Effector CD8-positive, alpha-beta T cell (primary cell): ENCODE data around the gene C1orf122.
"Not testable (repeated sequence)": the region's sequence is repeated elsewhere in the genome, so short reads cannot be mapped to it uniquely, and the experiment has no call there.

Experiments used
- DNase-seq: peaks from one replicate; lab custom pipeline; 2025; lab: John Stamatoyannopoulos, UW
- total RNA-seq, 4 experiments: gene quantifications; one replicate each; lab custom pipeline; 2026; lab: John Stamatoyannopoulos, UW

C1orf122 gene
- total RNA-seq: 11.6 to 25.4 (median 18.1) reads per million in 4 experiments

DNA sequence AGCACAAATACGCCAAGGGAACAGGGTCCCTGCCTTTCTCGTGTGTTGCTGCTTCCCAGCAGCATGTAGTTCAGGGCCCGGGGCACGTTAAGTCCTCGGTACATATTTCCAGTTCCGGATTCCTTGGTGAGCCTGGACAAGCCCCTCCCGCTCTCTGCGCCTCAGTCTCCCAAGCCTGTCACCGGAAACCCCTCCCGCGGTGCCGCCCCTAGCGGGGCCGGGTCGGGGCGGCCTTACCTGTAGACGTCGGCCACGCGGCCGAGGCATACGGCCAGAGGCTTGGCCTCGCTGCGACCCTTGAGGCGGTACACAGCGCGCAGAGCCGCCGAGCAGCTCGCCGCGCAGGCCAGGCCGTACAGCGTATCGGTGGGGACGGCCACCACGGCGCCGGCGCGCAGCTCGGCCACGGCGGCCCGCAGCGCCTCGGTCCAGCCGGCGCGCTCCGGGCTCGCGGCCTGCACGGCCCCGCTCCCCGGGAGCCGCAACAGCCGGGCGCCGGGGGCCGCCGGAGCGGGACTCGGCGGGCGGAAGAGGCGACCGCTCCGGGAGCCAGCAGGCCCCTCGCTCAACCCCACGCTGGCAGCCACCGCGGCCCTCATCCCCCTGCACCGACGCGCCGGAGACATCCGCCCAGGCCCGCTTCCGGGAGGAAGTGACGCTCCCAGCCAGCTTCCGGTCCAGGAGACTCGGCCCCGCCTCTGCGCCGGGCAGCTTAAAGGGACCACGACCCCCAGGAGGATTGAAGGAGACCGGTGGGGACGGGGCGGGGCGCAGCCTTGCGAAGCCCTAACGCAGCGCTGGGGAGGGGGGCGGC is at the start of gene C1orf122, which contains the start of gene YRDC:
Gene C1orf122, plus strand, starts transcription at position 236 of the 814 bp plus-strand sequence. CDS start 615 bp downstream, outside the sequence.
Gene YRDC, minus strand, starts transcription at position 654 of the 814 bp plus-strand sequence. Its CDS starts 28 bp downstream, at position 626.
- DNase-seq: peak; percentile 82

DNA sequence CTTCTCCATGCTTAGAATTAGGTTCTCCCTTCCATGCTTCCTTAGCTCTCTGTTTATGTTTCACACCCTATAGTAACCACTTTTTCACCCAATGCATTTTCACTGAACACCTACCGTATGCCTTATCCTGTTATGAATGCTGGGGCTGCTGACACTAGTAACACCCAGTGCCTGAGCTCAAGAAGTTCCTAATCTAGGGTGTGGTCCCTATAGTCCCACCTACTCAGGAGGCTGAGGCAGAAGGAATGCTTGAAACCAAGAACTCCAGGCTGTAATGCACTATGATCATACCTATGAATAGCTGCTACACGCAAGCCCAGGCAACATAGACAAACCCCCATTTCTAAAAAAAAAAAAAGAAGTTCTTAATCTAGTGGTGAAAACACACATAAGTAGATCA is 48.1 kb upstream of the C1orf122 start:
- no peak for DNase-seq

DNA sequence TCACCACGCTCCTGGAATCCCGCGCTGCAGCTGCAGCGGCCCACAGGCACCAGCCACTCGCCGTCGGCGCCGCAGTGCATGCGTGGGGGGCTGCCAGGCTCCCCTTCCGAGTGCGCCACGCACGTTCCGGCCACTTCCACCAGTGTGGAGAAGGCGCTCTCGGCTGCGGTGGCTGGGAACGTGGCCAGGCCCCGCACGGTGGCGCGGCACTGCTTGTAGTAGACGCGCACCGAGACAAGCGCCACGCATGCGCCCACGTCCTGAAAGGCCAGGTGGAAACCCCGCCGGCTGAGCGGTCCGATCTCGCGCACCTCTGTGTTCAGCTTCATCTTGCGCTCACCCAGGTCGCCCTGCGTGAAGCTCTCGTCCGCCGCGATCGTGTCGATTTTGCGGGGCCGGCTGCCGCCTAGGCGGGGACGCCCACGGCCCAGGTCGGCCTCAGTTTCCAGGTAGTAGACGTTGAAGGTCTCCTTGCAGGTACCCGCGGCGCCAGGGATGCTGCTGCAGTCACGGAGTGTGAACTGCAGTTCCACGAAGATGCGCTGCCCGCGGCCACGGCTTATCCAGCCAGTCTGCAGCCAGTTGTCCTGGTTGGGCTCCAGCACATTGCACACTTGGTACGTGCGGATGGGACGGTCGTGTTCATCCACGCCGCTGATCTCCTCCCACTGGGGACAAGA is 46.0 kb upstream of the C1orf122 start:
- no peak for DNase-seq

DNA sequence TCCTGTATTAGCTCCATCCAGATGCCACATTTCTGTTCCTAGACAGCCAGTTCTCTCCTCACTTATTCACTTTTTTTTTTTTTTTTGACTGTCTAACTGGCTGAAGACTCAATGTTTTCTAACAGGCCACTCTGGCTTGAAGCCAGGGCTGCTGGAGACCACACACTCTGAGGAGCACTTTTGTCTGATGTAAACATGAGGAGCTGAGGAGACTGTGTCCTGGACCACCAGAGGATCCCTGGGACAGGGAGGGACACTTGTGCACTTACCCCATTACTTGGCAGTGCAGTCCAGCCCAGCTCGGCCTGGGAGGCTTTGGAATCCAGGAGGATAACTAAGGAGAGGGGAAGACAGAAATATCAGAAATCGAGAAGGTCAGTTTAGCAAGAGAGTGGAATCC is 45.1 kb upstream of the C1orf122 start:
- no peak for DNase-seq

DNA sequence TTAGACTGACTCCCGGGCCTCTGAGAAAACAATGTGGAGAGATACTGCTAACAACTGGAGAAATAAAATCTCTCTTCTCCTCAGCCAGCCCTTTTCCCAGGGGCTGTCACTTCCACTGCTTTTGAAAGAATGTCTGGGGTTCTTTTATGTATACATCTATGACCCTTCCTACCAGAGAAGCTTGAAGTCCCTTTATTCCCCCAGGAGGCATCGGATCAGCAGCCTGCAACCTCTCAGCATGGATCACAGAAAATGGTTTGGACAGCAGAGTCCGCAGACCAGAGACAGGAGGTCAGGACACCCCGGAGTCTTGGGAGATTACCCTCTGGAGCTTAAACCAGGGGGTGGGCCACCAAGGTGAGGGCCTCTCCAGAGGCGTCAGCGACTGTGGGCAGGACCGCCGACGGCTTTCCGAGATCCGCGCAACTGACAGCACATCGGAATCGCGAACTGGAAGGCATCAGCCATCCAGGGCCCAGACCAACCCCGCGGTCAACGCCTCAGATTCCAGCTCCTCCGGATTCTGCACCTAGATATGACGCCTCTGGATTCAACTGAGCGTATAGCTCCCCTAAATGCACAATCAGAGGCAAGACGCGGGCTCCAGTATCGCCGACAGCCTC is 43.7 kb upstream of the C1orf122 start:
- DNase-seq: no peak

DNA sequence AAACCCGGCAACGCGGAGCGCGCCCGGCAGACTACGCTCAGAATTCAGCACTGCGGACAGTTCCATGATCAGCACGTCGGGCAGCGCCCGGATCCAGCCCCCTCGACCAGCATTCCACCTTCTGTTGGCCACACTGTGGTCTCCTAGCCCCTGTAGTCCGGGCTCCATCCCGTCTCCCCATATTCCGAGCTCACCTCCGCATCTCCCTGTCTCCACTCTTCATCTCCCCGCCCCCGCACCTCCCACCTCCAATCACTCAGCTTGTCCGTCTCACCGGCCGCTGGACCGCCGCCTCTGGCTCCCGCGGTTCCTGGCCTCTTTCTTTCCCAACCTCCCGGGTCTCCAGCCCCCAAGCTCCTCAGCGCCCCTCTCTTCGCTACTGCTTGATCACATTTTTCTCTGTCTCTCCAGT is 43.2 kb upstream of the C1orf122 start:
- no peak for DNase-seq

DNA sequence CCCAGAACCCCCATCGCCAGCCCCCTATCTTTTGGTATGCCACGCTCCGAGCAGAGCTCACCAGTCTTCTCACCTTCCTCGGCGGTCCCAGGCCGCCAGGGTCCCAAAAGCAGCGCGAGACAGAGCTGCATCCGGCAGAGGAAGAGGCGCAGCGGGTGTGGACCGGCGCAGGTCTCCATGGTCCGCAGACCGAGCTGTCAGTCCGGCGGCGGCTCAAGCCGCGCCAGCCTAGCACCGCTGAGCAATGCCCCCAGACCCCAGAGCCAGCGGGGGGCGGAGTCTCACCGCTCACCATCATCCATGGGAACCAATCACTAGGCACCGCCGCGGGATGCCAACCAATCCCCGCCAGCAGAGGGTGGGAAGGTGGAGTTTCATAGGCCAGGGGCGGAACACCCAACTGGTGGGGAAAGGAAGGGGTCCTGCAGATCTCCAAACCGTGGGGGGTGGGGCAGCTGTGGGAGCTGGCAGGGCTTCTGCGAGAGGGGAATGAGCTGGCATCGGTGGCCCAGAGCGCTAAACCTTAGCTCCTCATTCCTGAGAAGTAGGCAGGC is 42.6 kb upstream of the C1orf122 start, which contains the start of gene EPHA10:
Gene EPHA10, minus strand, starts transcription at position 233 of the 554 bp plus-strand sequence. Its CDS starts 54 bp downstream, at position 179.
- no peak for DNase-seq

DNA sequence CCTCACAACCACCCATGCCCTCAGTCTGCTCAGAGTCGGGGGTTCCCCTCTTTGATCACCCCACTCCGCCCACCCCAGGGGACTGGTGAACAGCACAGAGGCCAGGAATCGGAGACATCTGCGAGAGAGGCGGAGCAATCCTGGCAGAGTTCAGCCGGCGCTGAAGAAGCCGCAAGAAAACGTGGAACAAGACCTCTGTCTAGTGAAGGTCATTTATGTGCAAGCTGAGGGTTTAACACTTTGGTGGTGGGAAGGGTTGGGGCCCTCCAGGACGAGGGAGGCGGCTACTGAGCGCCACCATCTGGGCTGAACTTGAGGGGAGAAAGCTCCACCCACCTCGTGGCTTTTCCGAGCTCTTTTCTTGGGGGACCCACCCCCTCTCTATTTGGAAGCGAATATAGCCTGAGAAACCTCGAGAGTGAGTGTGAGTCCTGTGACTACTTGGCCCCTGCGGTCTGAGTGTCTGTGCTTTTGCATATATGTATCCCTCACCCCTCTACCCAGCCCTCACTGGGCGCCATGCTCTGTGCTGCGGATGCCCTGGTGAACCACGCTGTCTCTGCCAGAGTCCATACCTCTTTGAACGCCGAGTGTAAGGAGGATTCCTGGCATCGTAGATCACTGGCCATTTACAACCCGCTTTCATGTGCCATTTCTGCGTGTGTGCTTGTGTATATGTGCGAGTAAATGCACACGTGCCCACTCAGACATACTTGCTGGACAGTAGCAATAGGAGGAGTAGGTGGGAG is 41.5 kb upstream of the C1orf122 start:
- DNase-seq: no peak

DNA sequence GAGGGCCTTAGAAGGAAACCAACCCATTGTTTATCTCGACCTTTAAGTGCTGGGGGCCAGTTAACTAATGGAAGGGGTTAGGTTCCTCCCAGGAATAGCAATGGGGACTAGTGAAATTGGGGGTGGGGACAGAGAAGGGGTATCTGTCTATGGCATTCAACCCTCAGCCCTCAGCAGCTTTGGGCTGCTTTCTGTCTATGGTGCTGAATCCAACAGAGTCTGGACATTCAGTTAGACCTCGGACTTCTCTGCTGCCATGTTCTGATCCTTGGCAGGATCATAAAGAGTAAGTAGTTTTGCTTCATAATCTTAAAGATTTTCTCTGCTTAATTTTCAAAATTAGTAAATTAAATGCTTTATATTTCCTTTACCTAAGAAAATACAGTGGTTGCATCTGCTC is 40.1 kb upstream of the C1orf122 start:
- DNase-seq: no peak

DNA sequence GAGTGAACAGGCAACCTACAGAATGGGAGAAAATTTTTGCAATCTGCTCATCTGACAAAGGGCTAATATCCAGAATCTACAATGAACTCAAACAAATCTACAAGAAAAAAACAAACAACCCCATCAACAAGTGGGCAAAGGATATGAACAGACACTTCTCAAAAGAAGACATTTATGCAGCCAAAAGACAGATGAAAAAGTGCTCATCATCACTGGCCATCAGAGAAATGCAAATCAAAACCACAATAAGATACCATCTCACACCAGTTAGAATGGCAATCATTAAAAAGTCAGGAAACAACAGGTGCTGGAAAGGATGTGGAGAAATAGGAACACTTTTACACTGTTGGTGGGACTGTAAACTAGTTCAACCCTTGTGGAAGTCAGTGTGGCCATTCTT is 36.1 kb upstream of the C1orf122 start:
- DNase-seq: not testable (repeated sequence)

DNA sequence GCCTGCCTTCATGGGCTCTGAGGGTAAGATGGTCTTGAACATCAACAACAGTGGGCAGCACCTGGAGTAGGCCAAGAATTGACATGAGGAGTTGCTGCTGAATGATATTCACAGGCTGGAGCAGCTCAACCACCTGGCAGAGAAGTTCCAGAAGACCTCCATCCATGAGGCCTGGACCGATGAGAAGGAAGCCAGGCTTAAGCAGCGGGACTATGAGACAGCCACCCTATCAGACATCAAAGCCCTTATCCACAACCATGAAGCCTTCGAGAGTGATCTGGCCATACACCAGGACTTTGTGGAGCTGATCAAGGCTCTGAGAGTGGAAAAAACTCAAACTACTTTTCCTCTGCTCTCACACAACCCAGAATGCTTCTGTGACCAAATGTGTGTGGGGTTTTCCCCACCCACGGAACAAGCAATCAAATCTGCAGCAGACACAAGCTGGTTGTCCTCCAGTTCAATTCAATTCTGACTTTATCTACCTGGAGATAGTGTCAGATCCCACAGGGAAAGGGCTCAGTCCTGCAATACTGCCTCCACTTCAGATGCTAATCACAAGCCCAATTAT is 30.6 kb upstream of the C1orf122 start:
- no peak for DNase-seq

DNA sequence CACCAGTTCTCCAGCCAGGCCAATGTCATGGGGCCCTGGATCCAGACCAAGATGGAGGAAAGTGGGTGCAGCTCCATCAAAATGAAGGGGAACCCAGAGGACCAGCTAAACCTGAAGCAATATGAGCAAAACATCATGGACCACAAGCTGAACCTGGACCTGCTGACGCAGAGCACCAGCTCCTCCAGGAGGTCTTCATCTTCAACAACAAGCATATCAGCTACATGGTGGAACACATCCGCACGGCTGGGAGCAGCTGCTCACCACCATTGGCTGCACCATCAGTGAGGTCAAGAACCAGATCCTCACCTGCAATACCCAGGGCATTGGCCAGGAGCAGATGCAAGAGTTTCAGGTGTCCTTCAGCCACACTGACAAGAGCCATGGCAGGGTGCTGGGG is 28.9 kb upstream of the C1orf122 start:
- no peak for DNase-seq

DNA sequence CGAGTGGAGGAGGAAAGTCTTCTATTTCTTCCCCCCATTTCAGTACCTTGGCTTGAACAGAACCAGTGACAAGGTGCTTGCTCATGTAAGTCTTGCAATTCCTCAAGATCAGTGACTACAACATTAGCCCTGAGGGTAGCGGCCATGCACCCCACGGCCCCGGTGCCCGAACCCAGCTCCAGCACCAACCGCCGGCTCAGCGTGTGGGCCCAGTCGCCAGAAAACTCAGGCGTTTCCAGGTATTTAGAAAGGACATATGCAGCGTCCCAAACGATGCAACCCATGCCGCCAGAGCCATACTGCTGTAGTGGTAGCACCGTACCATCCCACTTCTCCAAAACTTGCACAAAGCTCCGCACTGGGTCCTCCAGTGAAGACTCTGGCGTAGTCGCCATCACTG is 25.1 kb upstream of the C1orf122 start:
- no peak for DNase-seq

DNA sequence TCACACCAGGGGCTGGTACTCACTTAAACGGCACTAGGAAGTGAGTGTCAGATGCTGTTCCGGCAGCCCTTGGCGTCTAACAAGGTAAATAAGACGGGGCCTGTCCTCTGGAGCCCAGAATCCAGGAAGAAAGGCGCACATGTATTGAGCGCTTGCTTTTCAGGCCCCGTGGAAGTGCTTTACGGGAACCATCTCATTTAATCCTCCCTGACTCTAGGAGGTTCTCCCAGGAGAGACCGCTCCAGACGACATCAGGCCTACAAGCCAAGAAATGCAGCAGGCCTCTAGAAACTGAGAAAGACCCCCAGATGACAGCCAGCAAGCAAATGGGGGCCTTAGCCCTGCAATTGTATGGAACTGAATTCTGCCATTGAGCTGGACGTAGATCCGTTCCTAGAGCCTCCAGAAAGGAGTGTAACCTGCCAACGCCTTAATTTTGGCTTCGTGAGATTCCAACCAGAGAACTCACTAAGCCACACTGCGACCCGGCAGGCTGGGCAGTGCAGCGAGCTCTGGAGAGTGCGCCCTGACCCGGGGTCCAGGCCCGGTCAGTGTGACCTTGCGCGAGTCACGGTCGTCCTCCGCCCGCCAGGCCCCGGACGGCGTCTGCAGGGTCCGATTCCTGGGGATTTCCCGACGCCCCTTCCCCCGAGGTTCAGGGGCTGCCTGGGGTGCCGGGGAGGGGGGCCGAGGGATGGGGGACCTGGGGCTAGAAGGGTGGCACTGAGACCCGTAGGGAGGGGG is 14.5 kb upstream of the C1orf122 start:
- no peak for DNase-seq

DNA sequence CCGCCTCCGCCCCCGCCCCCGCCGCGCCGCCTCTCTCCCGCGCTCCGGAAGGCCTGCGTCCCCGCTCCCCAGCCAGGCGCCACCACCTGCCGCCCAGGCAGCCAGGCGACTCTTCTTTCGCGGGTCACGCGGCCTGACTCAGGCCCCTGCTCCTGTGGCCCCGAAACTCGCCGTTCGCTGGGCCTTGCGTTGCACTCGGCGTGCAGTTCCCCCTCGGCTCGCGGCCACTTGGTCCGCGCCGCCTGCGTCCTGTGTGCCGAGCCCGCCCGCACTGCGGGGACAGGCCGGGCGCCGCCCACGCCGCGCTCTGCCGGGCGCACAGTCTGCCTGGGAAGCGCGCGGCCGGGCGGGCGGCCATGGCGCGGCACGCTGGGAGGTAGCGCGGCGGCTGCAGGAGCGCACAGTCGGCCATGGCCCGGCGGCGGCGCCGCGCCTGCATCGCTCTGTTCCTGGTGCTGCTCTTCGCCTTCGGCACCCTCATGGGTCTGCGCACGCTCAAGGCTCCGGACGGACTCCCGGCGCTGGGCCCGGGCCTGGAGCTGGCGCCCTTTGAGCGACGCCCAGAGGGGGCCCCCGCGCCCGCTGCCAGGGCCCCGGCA is 13.7 kb upstream of the C1orf122 start, which contains the start of gene MANEAL:
Gene MANEAL, plus strand, starts transcription at position 75 of the 599 bp plus-strand sequence. Its CDS starts 336 bp downstream, at position 411.
- DNase-seq: no peak

DNA sequence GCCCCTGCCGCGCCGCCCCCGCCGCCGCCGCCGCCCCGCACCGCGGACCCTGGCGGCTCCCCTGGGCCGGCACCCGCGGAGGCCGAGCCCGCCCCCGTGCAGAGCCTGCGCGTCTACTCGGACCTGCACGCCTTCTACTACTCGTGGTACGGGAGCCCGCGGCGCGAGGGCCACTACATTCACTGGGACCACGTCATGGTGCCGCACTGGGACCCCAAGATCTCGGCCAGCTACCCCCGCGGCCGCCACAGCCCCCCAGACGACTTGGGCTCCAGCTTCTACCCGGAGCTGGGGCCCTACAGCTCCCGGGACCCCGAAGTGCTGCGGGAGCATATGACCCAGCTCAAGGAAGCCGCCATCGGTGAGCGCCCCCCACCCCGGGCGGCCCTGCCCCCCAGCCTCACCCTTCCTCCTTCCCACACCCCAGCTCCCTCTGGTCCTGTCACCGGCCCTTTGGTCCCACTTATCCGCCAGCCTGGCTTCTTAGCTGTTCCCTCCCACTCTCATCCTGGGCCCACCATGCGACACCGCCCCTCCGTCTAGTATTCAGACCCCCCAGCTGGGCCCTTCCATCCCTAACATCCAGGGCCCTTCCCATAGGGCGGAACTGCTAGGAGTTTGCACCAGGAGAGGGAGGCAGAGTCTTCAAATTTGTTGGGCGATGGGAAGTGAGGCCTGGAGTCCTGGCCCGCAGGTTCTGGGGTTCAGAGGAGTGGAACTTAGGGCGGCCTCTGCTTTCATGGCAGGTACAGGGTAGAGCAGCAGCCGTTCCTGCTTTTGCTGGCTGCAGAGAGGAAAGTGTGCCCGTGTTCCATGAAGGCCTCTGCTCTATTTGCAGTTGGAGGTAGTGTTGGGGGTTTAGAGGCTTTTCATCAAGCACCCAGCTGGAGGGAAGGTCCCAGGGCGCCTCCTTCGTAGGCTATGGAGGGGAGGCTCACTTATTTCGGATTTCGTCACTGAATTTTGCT is 12.9 kb upstream of the C1orf122 start:
- no peak for DNase-seq

DNA sequence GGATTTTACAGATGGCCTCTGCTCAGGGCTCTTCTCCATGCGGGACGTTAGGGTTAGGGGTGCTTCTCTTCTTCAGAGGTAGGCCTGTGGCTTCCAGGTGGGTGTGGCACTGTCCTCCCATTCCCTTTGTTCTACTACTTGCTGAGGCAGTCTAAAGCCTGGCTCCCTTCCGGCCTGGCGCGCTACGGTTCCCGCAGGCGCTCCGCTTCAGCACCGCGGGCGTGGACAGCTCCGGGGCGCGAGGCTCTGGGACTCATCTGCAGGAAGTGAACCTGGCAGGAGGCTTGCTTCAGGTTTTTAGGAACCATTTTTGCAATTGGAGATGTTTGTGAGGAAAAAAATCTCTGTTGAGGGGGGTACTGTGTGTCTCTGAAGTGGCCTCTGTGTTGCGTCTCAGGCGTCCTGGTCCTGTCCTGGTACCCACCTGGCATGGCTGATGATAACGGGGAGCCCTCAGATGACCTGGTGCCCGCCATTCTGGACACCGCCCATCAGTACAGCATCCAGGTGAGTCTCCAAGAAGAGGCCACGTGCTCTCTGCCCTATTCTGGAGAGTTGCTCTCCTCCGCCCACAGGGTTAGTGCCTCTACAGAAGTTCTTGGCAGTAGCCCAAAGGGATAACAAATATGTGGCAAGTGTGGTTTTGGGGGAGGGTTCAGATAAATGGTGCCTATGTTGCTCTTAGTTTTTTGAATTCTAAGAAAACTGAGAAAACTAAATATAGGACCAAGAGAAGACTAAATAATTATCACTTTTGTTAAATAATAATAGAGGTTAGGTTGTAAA is 12.1 kb upstream of the C1orf122 start:
- DNase-seq: no peak
